HG03558 (cell line): ENCODE measurements around the gene WDR55.
"Not testable (repeated sequence)": the region's sequence is repeated elsewhere in the genome, so short reads cannot be mapped to it uniquely, and the experiment has no call there.

Experiments used
- ATAC-seq: cut with Tn5 transposase; IDR thresholded peaks from one replicate; pipeline ENCODE4 v1.9.1; 2021; ENCODE audit warnings: moderate number of reproducible peaks; ENCODE audit not compliant: unreplicated experiment; ENCODE audit errors: extremely low read depth

WDR55 gene, protein sequence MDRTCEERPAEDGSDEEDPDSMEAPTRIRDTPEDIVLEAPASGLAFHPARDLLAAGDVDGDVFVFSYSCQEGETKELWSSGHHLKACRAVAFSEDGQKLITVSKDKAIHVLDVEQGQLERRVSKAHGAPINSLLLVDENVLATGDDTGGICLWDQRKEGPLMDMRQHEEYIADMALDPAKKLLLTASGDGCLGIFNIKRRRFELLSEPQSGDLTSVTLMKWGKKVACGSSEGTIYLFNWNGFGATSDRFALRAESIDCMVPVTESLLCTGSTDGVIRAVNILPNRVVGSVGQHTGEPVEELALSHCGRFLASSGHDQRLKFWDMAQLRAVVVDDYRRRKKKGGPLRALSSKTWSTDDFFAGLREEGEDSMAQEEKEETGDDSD

DNA sequence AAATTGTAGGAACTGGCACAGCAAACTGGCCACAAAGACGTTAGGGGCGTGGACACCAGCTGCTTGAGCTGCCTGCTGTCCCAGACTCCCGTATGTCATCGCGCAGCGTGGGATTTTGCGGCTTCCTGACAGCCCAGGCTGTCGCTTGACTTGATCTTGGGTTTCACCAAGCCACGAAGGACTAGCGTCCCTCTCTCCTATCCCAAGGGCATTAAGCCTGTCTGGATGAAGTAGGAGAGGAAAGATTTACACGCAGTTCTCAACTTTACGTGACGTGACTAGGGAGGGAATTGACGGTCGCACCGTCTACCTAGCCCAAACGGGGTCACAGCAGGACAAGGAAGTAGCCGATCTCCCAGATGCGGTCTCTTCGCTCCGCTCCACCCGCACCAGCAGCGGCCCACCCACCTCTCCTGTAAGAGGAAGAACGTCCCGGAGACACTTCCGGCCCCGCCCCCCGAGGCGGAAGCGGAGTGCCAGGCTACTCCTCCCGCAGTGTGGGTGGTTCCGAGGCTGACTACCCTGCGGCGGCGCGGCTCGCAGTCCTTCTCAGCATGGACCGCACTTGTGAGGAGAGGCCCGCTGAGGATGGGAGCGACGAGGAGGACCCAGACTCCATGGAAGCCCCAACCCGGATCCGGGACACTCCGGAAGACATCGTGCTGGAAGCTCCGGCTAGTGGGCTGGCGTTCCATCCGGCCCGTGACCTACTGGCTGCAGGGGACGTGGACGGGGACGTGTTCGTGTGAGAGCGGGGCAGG lies at the start of gene WDR55:
Gene WDR55, plus strand, starts transcription at position 546 of the 761 bp plus-strand sequence. Its CDS starts 9 bp downstream, at position 555.
- ATAC-seq: peak; percentile 86

DNA sequence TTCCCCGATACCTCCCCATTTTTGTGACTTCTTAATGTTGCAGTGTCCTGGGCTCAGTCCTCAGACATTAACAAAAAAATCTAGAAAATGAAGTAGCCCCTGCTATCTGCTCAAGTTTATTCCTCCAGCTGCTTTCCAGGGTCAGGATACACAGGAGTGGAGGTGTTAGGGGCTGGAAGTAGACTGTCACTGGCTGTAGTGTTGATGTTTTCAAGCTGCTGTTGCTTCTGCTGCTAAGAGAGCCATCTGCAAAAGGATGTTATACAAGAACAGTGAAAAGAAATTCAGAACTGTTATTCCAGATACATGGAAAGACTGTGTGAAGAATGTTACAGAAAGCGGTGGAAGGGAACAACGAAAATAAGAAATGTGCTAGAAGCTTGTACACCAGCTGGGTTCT lies 42.4 kb upstream of the WDR55 start:
- ATAC-seq: no peak

DNA sequence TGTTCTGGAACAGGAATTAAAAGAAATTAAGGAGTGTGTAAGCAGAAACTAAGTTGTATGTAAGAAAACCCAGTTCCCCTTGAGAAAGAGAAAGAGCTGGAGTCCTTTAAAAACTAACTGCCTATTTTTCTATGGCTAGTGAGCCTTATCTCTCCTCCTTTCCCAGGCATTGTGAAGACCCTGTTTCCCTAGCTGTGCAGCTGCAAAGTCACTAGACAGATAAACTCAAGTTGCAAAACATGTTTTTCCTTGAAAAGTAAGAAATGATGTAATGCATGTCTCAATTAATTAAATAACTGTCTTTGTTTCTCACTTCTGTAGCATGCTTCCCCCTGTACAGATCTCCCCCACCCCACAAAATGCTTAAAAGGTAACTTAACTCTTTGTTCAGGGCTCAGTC lies 41.6 kb upstream of the WDR55 start:
- not testable (repeated sequence) for ATAC-seq

DNA sequence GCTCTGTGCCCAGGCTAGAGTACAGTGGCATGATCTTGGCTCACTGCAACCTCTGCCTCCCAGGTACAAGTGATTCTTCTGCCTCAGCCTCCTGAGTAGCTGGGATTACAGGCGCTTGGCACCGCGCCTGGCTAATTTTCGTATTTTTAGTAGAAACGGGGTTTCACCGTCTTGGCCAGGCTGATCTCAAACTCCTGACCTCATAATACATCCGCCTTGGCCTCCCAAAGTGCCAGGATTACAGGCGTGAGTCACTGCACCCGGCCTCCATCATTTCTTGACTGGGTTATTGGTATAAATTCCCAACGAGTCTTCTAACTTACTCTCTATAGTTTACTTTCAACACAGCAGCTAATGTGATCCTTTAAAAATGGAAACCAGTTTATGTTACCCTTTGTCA lies 39.8 kb upstream of the WDR55 start:
- ATAC-seq: not testable (repeated sequence)

- ATAC-seq: no peak
Measured at GRCh38 chr5:140627972-140628371, 36.7 kb upstream of the WDR55 start.

GRCh38 chr5:140628711-140629110 lies 36.0 kb upstream of the WDR55 start:
- no peak for ATAC-seq

- no peak for ATAC-seq
Measured at GRCh38 chr5:140630292-140631035, 34.2 kb upstream of the WDR55 start.

- no peak for ATAC-seq
Measured at GRCh38 chr5:140631036-140631417, 33.7 kb upstream of the WDR55 start.

GRCh38 chr5:140631831-140632365 lies 32.8 kb upstream of the WDR55 start:
- no peak for ATAC-seq

DNA sequence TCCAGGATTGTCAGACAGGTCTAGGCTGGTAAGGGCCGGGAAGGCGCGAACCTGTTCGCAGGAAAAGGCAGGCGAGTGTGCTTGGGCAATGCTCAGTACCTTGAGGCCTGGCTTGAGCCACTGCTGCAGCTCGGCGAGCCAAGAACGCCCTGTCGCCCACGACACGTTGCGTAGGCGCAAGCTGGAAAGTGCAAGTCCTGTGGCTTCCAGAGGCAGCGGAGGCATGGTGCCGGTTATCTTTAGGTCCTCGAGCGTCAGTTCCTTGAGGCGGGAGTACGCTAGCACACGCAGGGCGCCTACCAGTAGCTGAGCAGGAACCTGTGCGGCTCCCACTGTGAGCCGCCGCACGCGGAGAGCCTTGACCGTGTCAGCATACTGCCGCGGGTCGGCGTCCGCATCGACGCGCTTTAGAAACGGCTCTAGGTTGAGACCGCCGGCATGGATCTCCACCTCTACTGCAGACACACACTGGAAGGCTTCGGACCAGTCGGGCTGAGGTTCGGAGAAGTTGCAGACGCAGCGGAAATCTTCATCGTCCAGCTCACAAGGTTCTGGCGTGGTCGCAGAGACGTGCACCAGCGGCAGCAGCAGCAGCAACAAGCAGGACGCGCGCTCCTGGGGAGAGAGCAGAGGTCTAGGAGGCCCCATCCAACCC lies 32.2 kb upstream of the WDR55 start:
- ATAC-seq: no peak

DNA sequence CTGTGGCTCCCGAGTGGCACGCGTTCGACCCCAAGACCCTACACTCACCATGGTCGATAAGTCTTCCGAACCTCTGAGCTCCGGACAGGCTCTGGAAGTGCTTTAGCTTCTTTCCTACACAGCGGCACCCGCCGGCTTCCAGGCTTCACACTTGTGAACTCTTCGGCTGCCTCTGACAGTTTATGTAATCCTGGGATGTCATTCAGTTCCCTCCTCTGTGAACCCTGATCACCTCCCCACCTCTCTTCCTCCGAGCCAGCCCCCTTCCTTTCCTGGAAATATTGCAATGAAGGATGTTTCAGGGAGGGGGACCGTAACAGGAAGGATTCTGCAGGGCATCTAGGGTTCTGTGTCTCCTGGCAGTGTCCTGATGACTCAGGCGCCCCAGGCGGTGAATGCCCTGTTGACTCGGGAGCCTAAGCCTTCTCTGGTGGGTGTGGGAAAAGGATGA lies 31.7 kb upstream of the WDR55 start, which contains the start of gene CD14:
Gene CD14, minus strand, starts transcription at position 155 of the 451 bp plus-strand sequence. Its CDS starts 104 bp downstream, at position 51.
- ATAC-seq: no peak

DNA sequence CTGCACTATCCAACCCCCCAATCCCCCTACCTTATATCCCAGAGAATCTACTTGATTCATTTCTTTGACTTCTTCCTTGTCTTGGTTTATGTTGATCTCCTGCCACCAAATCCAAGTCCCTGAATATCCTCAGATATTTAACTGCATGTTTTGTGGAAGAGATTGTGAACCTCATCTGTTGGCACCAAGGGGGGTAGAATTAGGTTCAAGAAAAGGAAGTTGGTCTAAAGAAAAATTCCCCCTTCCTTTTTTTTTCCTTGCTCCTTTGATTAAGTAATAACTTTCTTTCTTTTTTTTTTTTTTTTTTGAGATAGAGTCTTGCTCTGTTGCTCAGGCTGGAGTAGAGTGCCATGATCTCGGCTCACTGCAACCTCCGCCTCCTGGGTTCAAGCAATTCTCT lies 31.2 kb upstream of the WDR55 start:
- no peak for ATAC-seq

- no peak for ATAC-seq
Measured at GRCh38 chr5:140634103-140634502, 30.6 kb upstream of the WDR55 start.

- no peak for ATAC-seq
Measured at GRCh38 chr5:140635291-140636257, 29.1 kb upstream of the WDR55 start.

- no peak for ATAC-seq
Measured at GRCh38 chr5:140637371-140638100, 27.2 kb upstream of the WDR55 start.

DNA sequence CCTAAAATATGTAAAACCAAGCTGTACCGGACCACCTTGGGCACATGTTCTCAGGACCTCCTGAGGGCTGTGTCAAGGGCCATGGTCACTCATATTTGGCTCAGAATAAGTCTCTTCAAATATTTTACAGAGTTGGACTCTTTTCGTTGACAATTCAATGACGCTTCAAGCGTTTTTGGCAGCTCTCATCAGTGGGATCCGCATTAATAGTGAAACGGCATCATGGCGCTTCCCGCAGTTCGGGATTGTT lies 25.9 kb upstream of the WDR55 start:
- not testable (repeated sequence) for ATAC-seq

DNA sequence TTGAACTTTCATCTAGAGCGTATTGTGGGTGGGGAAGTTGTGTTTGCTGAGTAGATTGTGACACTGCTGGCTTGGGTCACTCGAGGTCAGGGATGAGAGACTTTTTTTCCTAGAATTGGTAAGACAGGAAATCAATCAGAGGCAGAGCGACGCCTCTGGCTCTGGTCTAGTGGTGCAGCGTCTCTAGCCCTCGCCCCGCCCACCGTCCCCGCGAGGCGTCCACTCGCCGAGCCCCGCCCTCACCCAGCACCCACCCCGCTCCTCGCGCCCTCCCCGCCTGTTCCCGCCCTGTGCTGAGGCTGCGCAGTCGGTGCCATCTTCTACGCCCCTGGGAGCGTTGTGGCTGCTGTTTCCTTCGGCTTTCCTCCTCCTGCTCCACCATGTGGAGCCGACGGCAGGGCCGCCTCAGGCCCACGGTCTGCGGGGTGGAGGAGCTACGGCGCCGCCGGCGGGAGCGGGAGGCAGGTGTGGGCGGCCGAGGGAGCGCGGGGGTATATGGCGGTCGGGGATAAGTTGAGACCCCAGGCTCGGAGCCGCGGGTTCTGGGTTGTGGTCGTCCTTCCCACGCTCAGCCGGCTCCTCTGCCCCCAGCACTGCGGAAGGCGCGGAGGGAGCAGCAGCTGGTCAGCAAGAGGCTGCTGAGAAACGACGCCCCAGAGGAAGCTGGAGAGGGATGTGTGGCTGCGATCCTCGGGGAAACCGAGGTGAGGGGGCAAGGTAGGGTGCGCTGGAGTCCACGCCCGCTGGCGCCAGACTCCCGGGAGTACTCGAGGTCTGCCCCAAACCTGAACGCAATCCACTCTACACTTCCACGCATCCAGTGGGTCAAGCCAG lies 25.3 kb upstream of the WDR55 start, which contains the start of gene TMCO6:
Gene TMCO6, plus strand, starts transcription at position 304 of the 834 bp plus-strand sequence. Its CDS starts 77 bp downstream, at position 381.
- peak; percentile 73 for ATAC-seq
